Type B pancreatic cell (in vitro differentiated cells): ENCODE measurements around the gene NLRP1. TPM values are rescaled to one million over a fixed set of nuclear protein-coding genes. Genes with fewer than 3 reads are reported as not detected.

ENCODE experiments used
- DNase-seq: peaks from one replicate; pipeline ENCODE4 v3.0.0; 2021; ENCODE audit warnings: mixed read lengths; ENCODE audit not compliant: unreplicated experiment; ENCODE audit errors: extremely low spot score
- H3K27ac Mint-ChIP-seq: 2 replicates; pipeline ENCODE4 v1.8.0; 2021; ENCODE audit warnings: mild to moderate bottlenecking, mixed read lengths
- H3K27me3 Mint-ChIP-seq: 2 replicates; pipeline ENCODE4 v1.8.0; 2021; ENCODE audit warnings: mixed read lengths
- H3K36me3 Mint-ChIP-seq: 2 replicates; pipeline ENCODE4 v1.8.0; 2021; ENCODE audit warnings: mixed read lengths
- H3K4me1 Mint-ChIP-seq: one replicate; pipeline ENCODE4 v1.8.0; 2021; ENCODE audit warnings: mixed read lengths; ENCODE audit not compliant: unreplicated experiment
- H3K4me3 Mint-ChIP-seq: 2 replicates; pipeline ENCODE4 v1.8.0; 2021; ENCODE audit warnings: mild to moderate bottlenecking, mixed read lengths
- H3K9me3 Mint-ChIP-seq: 2 replicates; pipeline ENCODE4 v1.8.0; 2021; ENCODE audit warnings: mixed read lengths
- CTCF ChIP-seq: fragments of 200-600 bp; sonication (generic); conservative IDR thresholded peaks from 2 replicates; pipeline ENCODE4 v1.5.0; 2021; ENCODE audit warnings: antibody characterized with exemption, mild to moderate bottlenecking
- total RNA-seq: library from RNA; stranded (reverse); gene quantifications from 2 replicates; pipeline ENCODE4 v1.2.1, GENCODE V29; 2021; ENCODE audit warnings: low replicate concordance

Gene NLRP1
- total RNA-seq, 1 donor from 2014 or later: 111 TPM

DNA sequence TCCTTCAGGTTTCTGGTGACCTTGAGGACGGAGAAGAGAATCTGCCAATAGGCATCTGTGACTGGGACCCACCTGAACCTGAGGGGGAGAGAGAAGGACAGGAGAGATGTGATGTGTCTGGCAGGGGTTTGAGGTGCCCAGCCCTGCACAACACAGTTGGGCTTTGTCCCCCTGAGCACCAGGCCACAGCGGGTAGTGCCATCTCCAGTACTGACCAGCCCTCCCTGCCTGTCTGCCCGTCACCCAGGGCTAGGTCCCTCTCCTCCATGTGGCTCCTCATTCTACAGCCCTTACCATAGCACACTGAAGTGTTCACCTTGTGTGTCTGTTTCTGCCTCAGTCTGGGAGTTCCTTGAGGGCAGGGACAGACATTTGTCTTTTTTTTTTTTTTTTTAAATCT lies 30.8 kb downstream of the NLRP1 start:
- Mint-ChIP-seq H3K36me3 (no peaks in the 10 kb centered on the region), H3K4me1 (no peaks in the 10 kb centered on the region)
- no peak for TF ChIP-seq CTCF

GRCh38 chr17:5552841-5553240 lies 31.5 kb downstream of the NLRP1 start:
- no peak for TF ChIP-seq CTCF
- H3K27ac Mint-ChIP-seq: no peak overlapping the region
- peaks cover 21% of the 10 kb centered on the region for H3K27me3 Mint-ChIP-seq
- H3K36me3 Mint-ChIP-seq: no peaks in the 10 kb centered on the region
- no peak for DNase-seq
- no peaks in the 10 kb centered on the region for H3K4me1 Mint-ChIP-seq
- no peak overlapping the region for H3K4me3 Mint-ChIP-seq
- H3K9me3 Mint-ChIP-seq: no peaks in the 10 kb centered on the region

More for the DNA sequence above, 30.8 kb downstream of the NLRP1 start:
- no peak for DNase-seq
- Mint-ChIP-seq H3K27ac (no peak overlapping the region), H3K27me3 (peaks cover 15% of the 10 kb centered on the region), H3K9me3 (no peaks in the 10 kb centered on the region), H3K4me3 (no peak overlapping the region)

DNA sequence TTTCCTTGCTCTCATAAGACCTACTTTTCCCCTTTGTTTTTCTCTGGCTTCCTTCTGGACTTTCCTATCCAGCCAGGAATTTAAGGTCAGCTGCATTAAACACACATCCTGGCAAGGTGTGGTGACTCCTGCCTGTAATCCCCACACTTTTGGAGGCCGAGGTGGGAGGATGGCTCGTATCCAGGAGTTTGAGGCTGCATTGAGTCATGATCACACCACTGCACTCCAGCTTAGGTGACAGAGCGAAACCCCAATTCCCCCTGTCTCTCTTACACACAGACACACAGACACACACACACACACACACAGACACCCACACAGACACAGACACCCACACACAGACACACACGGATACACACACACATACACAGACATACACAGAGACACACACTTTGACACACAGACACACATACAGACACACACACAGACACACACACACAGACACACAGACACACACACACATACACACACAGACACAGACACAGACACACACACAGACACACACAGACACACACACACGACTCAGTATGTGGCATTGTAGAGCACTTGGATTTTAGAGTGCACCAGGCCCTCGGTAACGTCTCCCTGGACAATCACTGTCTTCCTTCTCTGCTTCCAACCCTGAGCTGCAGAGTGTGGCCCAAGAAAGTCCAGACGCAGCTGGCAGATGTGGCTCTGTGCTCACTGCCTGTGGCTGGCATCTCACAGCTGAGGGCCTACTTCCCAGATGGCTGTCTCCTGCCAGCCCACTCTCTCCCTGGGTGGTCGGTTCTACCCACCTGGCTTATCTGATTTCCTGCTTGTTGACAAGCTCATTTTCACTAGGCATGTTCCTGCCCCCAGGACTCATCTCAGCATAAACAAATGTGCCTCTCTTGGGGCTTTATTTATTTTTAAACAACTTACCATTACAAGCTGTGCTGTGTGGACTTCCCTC lies 39.0 kb downstream of the NLRP1 start:
- Mint-ChIP-seq H3K4me3 (no peak overlapping the region), H3K27ac (no peak overlapping the region), H3K9me3 (no peaks in the 10 kb centered on the region), H3K4me1 (no peaks in the 10 kb centered on the region), H3K36me3 (no peaks in the 10 kb centered on the region), H3K27me3 (peaks cover 46% of the 10 kb centered on the region)
- no peak for DNase-seq
- no peak for TF ChIP-seq CTCF

GRCh38 chr17:5544115-5544514 lies 40.2 kb downstream of the NLRP1 start:
- no peak overlapping the region for H3K4me3 Mint-ChIP-seq
- H3K27me3 Mint-ChIP-seq: peaks cover 47% of the 10 kb centered on the region
- no peak for TF ChIP-seq CTCF
- H3K4me1 Mint-ChIP-seq: no peaks in the 10 kb centered on the region
- H3K36me3 Mint-ChIP-seq: no peaks in the 10 kb centered on the region
- no peak overlapping the region for H3K27ac Mint-ChIP-seq
- peak; percentile 55 for DNase-seq
- H3K9me3 Mint-ChIP-seq: no peaks in the 10 kb centered on the region

DNA sequence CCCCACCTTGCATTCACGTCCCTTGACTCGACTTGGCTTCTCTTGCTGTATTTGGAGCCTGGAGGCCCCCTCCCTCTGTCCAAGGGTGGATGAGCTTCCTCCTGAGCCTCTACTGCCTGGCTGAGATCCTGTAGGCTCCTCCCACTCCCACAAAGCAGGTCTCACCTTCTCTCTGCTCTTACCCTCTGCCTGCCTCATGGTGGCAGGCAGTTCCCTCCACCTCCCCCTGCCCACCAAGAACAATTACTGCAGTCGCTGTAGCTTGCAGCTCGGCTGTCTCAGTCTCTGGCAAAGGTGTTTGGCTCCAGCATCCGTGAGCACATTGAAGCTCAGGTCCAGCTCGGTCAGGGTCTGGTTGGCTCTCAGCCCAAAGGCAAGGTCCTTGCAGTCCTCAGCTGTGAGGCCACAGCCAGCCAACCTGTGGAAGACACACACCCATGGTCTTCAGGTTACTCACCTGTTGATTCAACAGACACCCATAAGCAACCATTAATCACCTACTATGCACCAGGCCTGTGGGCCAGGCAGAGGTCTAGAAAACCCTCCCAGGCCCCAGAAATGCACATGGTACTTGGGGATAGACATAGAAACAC lies 42.6 kb downstream of the NLRP1 start:
- H3K4me3 Mint-ChIP-seq: no peak overlapping the region
- no peaks in the 10 kb centered on the region for H3K4me1 Mint-ChIP-seq
- TF ChIP-seq CTCF: no peak
- H3K27me3 Mint-ChIP-seq: peaks cover 27% of the 10 kb centered on the region
- no peaks in the 10 kb centered on the region for H3K9me3 Mint-ChIP-seq
- DNase-seq: no peak
- no peak overlapping the region for H3K27ac Mint-ChIP-seq
- H3K36me3 Mint-ChIP-seq: no peaks in the 10 kb centered on the region
